ENCODE results near the gene SLC29A2. TPM values are rescaled to one million over a fixed set of nuclear protein-coding genes. Genes with fewer than 3 reads are reported as not detected.
"Not testable (repeated sequence)": the region's sequence is repeated elsewhere in the genome, so short reads cannot be mapped to it uniquely, and the experiment has no call there.

SLC29A2 gene
- total and polyA plus RNA-seq, 8 donors, result 7.4 to 22.8 (median 9.6) TPM

DNA sequence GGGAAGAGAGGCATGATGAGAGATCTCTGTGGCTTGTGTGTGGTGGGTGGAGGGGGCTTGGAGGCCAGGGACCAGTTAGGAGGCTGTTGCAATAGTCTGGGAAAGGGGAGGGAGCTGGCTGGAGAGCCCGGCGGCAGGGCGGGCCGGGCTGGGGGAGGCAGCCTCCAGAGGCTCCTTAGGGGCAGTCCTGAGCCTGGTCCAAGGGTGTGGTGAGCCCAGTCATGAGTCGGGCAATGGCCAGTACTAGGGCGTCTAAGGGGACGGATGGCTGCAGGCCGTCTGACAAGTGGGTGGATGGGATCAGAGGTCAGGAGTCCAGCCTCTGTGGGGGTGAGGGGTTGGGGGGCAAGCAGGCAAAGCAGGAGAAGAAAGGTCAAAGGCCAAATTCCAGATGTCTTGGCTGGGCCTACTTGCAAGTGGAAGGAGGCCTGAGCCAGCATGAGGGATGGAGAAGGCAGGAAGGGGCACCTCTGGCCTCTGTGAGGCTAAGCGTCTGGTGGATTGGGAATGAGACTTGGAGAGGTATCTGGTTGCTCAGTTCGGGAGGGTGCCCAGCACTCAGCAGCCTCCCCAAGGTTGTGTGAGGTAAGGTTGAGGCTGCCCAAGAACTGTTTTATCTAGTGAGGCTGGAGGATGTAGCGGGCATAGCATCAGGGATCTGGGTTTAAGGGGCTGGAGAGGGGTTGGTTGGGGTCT, 48.7 kb downstream of the SLC29A2 start:
- Histone ChIP-seq H3K27me3 (no peaks in the 10 kb centered on the region), H3K4me1 (peaks cover 15 to 32% of the 10 kb centered on the region in 2 donors), H3K36me3 (no peaks in the 10 kb centered on the region), H3K4me3 (no peak overlapping the region), H3K9me3 (no peaks in the 10 kb centered on the region), H3K27ac (no peak overlapping the region)
- intact Hi-C loops (cut with DNase I), result no loop called here
- TF ChIP-seq, protein P1, sequence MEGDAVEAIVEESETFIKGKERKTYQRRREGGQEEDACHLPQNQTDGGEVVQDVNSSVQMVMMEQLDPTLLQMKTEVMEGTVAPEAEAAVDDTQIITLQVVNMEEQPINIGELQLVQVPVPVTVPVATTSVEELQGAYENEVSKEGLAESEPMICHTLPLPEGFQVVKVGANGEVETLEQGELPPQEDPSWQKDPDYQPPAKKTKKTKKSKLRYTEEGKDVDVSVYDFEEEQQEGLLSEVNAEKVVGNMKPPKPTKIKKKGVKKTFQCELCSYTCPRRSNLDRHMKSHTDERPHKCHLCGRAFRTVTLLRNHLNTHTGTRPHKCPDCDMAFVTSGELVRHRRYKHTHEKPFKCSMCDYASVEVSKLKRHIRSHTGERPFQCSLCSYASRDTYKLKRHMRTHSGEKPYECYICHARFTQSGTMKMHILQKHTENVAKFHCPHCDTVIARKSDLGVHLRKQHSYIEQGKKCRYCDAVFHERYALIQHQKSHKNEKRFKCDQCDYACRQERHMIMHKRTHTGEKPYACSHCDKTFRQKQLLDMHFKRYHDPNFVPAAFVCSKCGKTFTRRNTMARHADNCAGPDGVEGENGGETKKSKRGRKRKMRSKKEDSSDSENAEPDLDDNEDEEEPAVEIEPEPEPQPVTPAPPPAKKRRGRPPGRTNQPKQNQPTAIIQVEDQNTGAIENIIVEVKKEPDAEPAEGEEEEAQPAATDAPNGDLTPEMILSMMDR (IDR thresholded peaks at IDR 0.05), result no peak
- ATAC-seq, result peak; percentile 22
- DNase-seq, result peak in 1 of 4 donors; percentile 59

DNA sequence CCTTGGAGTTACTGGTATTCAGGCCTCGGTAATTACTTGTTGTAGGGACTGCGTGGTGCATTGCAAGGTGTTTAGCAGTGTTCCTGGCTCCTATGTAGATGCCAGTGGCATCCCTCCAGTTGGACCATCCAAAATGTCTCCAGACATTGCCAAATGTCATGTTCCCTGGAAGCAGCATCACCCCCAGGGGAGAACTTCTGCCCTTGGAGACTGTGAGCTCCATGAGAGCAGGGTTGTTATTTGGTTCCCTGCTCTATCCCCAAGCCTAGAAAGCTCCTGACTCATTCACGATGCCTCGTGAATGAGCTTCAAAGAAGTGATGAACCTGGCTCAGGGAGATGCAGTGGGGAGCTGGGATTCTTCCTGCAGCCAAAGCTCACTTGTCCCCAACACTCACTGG, 50.0 kb downstream of the SLC29A2 start:
- ATAC-seq (no peak), DNase-seq (no peak)
- Histone ChIP-seq H3K9me3 (no peaks in the 10 kb centered on the region), H3K27me3 (peaks cover 0 to 8% of the 10 kb centered on the region in 2 donors), H3K36me3 (no peaks in the 10 kb centered on the region), H3K4me1 (peaks cover 18 to 35% of the 10 kb centered on the region in 2 donors), H3K4me3 (no peak overlapping the region), H3K27ac (no peak overlapping the region)
- intact Hi-C loops (cut with DNase I), result no loop called here
- TF ChIP-seq, protein P1 (IDR thresholded peaks at IDR 0.05), result no peak

DNA sequence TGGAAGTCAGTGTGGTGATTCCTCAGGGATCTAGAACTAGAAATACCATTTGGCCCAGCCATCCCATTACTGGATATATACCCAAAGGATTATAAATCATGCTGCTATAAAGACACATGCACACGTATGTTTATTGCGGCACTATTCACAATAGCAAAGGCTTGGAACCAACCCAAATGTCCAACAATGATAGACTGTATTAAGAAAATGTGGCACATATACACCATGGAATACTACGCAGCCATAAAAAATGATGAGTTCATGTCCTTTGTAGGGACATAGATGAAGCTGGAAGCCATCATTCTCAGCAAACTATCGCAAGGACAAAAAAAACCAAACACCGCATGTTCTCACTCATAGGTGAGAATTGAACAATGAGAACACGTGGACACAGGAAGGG, 50.8 kb downstream of the SLC29A2 start:
- intact Hi-C loops (cut with DNase I), result not testable (repeated sequence)

DNA sequence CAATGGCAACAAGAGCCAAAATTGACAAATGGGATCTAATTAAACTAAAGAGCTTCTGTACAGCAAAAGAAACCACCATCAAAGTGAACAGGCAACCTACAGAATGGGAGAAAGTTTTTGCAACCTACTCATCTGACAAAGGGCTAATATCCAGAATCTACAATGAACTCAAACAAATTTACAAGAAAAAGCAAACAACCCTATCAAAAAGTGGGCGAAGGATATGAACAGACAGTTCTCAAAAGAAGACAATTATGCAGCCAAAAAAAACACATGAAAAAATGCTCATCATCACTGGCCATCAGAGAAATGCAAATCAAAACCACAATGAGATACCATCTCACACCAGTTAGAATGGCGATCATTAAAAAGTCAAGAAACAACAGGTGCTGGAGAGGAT, 51.3 kb downstream of the SLC29A2 start:
- H3K27ac ChIP-seq; DNase-seq; H3K36me3 ChIP-seq; H3K9me3 ChIP-seq; H3K4me3 ChIP-seq; intact Hi-C loops (cut with DNase I); ATAC-seq: not testable (repeated sequence)
- H3K27me3 ChIP-seq, result peaks cover 0 to 21% of the 10 kb centered on the region in 2 donors
- H3K4me1 ChIP-seq, result peaks cover 14 to 29% of the 10 kb centered on the region in 2 donors

More for the DNA sequence above, 50.8 kb downstream of the SLC29A2 start:
- peaks cover 14 to 34% of the 10 kb centered on the region in 2 donors for H3K4me1 ChIP-seq
- ATAC-seq, DNase-seq, H3K36me3 ChIP-seq, H3K4me3 ChIP-seq, H3K9me3 ChIP-seq, H3K27ac ChIP-seq: not testable (repeated sequence)
- peaks cover 0 to 17% of the 10 kb centered on the region in 2 donors for H3K27me3 ChIP-seq

DNA sequence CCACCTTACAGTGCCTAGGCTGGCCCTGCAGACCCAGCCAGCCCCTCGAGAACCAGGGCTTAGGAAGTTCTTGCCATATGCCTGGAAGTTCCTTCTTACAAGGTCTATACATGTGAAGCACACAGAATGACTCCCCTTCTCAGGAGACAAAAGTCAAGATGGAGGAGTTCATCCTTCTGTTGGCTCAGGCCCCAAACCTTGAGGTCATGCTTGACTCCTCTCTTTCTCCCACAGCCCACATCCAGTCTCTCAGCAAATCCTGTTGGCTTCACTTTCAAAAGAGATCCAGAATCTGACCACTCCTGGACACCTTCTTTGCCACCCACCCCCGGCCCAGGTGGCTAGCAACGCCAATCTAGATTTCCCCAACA, 53.0 kb downstream of the SLC29A2 start:
- no peak for ATAC-seq
- H3K27me3 ChIP-seq, result peaks cover 0 to 21% of the 10 kb centered on the region in 2 donors
- peaks cover 14 to 33% of the 10 kb centered on the region in 2 donors for H3K4me1 ChIP-seq
- intact Hi-C loops (cut with DNase I), result loop anchor here in 1 of 2 donors (10.0 kb wide), 1 partner anchor 66 kb away; no protein-coding TSS in a partner anchor
- no peaks in the 10 kb centered on the region for H3K9me3 ChIP-seq
- H3K36me3 ChIP-seq, result no peaks in the 10 kb centered on the region
- TF ChIP-seq, protein P1 (IDR thresholded peaks at IDR 0.05), result no peak
- peak in 1 of 4 donors; percentile 5 for DNase-seq
- H3K4me3 ChIP-seq, result no peak overlapping the region
- H3K27ac ChIP-seq, result peak overlapping the region; percentile 41 to 82

DNA sequence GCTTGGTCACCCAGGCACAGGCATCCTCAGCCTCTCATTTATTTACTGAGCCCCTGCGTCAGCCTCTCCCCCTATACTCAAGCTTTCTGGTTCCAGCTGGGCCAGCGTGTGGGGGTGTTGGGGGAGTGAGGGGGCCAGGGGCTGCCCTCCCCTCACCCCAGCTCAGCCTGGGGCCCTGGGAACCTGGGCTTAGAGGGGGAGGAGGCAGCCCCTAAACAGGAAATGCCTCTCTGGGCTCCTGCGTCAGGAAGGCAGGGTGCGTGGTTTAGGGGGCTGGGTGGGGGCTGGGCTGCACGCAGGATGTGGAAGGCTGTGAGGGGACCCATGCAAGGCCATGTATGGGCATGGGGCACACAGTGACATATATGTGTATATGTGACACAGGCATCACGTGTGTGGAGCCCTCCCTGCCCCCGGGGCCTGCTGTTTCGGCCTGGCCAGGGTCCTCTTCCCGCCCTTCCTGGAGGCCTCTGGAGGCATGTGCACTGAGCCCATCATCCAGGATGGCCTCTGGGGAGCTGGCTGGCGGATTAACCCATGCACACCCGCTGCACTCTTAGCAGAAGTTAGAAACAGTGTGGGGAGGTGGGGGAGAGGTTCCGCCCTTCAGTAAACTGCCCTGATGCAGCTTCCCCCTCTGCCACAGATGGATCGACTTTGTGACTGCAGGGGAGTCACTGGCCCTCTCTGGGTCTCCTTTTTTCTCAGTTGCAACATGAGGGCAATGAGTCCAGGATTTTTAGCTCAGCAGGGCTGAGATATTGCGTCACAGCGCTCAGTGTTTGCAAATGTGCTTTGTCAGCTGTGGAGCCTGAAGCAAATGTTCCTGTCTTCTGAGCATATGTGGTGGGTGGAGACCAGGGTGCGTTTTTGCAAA, 53.6 kb downstream of the SLC29A2 start:
- Histone ChIP-seq H3K9me3 (no peaks in the 10 kb centered on the region), H3K27ac (peak overlapping the region; percentile 41 to 82), H3K27me3 (peaks cover 0 to 21% of the 10 kb centered on the region in 2 donors), H3K4me3 (no peak overlapping the region), H3K4me1 (peaks cover 14 to 39% of the 10 kb centered on the region in 2 donors), H3K36me3 (no peaks in the 10 kb centered on the region)
- intact Hi-C loops (cut with DNase I), result loop anchor here in 1 of 2 donors (10.0 kb wide), 1 partner anchor 67 kb away; no protein-coding TSS in a partner anchor
- TF ChIP-seq, protein P1 (IDR thresholded peaks at IDR 0.05), result no peak
- peak; percentile 39 for ATAC-seq
- DNase-seq, result peak in 3 of 4 donors; percentile 53 to 87 (median 76)
